ENCODE results near the gene PRSS12.
"Not testable (repeated sequence)": the region's sequence is repeated elsewhere in the genome, so short reads cannot be mapped to it uniquely, and the experiment has no call there.

Gene PRSS12

DNA sequence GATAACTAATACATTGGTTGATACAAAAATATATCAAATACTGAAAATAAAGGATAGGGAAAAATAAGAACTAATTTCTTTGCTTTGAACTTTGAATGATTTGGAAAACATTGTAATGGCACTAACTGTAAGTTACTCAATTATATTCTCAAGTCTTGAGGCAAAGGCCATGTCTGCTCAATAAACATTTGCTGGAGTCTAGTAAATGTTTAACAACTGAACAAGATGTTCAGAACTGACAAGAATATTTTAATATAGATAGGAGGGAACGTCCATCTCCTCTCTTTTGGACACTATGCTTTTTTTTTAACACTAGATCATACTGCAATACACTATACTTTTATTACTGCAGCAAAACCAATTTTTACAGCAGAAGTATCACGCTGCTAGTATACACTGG lies 76.2 kb downstream of the PRSS12 start:
- DNase-seq (ENCODE audit: low spot score): no peak

DNA sequence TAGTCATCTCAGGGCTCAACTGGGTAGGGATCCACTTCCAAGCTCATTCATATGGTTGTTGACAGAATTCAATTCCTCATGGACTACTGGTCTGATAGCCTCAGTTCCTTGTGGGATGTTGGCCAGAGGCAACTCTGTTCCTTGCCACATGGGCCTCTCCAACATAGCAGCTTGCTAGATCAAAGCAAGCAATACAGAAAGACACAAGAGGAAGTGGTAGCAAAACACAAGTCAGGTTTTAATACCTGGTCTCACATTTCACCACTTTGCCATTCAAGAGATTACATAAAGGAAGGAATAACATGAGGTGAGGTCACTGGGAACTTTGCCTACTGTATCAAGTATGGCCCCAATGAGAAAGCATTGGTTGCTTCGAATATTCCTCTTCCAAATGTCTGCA lies 79.2 kb downstream of the PRSS12 start:
- DNase-seq (ENCODE audit: low spot score): no peak

DNA sequence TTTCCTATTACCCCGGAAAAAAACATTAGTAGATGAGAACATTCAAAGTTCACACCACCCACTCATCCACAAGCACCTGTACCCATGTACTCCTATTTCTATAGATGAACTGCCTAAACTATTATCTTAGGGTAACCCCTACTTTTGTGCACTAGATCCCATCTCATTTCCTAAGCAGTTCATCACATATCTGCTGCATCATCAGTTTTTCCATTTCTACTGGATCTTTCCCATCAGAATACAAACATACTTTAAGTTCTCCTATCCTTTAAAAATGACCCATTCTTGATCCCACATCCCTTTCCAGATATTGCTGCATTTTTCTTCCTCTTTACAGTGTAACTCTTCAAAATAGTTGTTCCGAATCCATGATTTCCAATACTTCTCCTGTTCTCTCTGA lies 81.0 kb downstream of the PRSS12 start:
- no peak for DNase-seq (ENCODE audit: low spot score)

DNA sequence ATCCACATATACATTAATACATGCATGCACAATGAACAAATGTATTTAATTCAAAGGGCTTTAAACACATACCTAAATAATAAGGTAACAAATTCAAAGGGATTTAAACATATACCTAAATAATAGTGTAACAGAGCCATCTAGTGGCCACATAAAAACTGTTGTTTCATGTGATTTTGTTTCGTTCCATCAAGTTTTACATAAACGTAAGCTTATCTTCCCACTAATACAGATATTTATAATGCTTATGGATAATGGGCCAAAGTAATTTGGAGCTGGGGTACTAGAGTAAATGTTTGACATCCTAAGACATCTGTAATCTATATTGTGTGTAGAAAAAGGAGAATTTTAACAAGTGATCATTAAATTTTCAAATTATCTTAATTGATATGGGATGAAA lies 82.3 kb downstream of the PRSS12 start:
- peak; percentile 58 for DNase-seq (ENCODE audit: low spot score)

DNA sequence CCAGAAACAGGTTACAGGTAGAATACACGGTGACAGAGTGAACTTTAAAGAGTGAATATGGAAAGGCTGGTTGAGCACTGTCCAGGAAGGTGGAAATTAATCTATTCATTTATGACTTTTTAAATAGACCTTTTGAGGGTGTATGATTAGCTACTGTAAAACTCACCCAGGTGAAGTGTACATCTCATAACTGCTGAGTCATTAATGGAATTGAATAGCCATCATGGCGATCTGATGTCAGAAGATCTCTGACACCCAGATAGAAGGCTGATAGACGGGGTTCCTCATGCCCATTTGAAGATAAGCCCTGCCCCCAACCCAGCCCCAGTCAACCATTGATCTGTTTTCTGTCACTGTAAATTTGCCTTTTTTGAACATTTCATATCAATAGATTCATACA lies 84.0 kb downstream of the PRSS12 start:
- no peak for DNase-seq (ENCODE audit: low spot score)

DNA sequence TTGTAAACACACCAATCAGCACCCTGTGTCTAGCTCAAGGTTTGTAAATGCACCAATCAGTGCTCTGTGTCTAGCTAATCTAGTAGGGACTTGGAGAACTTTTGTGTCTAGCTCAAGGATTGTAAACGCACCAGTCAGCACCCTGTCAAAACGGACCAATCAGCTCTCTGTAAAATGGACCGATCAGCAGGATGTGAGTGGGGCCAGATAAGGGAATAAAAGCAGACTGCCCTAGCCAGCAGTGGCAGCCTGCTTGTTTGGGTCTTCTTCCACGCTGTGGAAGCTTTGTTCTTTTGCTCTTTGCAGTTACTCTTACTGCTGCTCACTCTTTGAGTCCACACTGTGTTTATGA lies 86.7 kb downstream of the PRSS12 start:
- not testable (repeated sequence) for DNase-seq (ENCODE audit: low spot score)

DNA sequence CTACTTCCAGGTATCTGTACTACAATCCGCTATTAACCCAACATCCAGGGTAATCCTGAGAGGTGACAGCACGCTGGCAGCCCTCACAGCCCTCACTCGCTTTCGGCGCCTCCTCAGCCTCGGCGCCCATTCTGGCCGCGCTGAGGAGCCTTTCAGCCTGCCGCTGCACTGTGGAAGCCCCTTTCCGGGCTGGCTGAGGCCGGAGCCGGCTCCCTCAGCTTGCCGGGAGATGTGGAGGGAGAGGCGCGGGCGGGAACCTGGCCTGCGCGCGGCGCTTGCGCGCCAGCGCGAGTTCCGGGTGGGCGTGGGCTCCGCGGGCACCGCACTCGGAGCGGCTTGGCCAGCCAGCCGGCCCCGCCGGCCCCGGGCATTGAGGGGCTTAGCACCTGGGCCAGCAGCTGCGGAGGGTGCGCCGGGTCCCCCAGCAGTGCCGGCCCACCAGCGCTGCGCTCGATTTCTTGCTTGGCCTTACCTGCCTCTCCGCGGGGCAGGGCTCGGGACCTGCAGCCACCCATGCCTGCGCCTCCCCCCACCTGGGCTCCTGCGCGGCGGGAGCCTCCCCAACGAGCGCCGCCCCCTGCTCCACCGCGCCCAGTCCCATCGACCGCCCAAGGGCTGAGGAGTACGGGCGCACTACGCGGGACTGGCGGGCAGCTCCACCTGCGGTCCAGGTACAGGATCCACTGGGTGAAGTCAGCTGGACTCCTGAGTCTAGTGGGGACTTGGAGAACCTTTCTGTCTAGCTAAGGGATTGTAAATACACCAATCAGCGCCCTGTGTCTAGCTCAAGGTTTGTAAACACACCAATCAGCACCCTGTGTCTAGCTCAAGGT lies 87.3 kb downstream of the PRSS12 start:
- DNase-seq (ENCODE audit: low spot score): no peak

DNA sequence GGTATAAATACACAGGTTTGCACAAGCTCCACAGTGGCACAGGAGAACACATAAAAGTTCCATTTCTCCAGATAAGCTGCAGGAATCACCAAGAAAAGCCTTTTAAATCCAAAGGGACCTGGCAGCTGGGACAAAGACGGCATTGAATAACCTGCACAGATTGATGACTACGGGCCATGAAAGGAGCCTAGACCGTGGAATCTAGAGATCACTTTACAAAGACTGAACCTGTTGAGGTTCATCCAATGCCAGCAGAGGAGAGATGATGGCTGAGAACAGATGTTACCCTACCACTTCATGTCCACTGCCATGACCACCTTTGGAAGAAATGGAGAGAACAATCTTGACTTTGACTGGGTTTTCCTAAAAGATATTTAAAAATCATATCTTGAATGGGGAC lies 88.7 kb downstream of the PRSS12 start:
- DNase-seq (ENCODE audit: low spot score): no peak

DNA sequence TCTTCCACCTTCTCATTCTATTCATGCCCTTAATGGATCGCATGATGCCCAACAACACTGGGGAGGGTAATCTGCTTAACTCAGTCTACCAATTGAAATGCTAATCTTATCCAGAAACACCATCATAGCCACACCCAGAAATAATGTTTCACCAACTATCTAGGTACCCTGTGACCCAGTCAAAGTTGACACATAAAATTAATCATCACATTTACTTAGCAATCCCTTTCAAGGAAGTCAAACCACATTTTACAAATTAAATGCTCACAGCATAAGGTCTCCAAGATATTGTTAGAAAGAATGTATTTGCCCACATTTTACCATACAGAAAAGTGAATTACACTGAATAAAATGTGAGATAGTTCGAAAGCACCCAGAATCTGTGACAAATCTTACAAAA lies 92.5 kb downstream of the PRSS12 start:
- no peak for DNase-seq (ENCODE audit: low spot score)

DNA sequence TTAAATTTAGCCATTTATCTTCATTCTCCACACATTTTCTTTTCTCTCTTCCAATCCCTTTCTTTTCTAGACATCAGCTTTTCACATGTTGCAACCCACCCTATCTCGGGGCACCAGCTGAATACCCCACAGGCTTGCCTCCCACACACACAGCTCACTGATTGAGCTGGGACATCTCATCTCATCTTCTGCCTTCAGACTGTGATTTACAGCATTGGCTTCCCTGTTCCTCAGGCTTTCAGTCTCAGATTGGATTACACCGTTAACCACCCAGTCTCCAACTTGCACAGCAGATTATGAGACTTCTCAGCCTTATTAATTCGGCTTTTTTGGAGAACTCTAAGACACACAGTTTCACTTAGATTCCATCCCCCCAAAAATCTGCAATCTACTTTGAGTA lies 93.7 kb downstream of the PRSS12 start:
- DNase-seq (ENCODE audit: low spot score): no peak

DNA sequence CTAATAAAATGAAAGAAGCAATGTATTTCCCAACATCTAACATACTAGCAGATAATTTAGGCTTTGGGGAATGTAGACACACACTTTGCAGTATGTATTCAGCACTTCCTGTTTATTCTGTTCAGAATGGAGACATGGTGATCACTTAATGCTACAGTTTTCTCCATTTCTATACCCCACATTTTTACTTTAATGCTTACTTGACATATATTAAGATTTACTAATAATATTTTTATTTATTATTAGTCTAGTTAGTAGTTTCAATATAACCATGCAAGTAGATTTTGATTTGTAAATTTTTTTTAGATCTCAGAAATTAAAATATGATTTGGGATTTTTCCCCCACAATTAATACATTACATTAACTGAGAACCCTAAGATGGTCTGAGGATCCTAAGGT lies 98.4 kb downstream of the PRSS12 start:
- DNase-seq (ENCODE audit: low spot score): no peak

DNA sequence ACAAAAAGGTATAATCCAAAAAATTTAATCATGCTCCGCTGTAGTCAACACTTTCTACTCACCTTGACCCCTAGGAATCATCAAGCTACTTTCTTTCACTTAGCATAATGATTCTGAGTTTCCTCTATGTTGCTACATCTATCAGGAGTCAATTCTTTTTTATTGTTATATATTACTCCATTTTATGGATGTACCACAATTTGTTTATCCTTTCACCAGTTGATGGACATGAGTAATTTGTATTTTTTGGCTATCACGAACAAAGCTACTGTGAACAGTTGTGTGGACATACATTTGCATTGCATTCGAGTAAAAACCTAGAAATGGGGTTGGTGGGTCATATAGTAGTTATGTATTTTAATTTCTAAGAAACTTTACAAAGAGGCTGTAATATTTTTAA lies 102.9 kb downstream of the PRSS12 start:
- no peak for DNase-seq (ENCODE audit: low spot score)

DNA sequence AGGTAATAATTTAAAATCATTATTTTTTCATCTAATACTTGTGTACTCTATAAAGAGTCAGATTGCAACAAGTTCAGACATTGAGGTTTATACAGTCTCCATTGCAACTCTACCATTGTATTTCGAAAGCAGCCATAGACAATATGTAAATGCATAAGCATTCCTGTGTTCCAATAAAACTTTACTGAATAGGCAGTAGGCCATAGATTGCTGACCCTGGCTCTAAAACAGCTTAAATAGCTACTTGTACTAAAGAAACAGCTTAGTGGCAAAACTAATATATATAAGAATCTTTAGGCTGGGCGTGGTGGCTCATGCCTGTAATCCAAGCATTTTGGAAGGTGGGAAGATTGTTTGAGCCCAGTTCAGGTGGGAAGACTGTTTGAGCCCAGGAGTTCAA lies 115.3 kb downstream of the PRSS12 start:
- no peak for DNase-seq (ENCODE audit: low spot score)

DNA sequence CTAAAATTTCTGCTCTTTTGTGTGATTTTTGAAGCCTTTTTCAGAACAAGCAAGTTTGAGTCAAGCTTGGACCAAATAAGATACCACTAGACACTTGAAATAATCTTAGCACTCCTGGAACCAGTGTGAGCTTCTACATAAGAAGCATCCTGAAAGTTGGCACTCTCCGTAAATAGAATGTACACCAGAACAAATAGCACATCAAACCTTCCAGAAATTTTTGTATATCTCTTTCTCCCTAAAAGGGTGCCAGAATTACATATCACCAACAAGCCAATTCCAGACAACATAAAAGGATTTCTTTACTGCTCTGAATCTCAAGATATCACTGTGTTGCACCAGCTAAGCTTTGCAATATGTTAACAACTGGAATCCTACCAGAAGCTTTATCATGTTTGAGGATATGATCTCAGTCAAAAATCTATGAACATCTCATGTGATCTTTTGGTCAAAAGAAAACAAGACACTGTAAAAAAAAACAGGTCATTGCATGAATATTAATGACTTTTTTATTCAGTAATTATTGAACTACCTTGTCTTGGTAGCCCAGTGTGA lies 117.2 kb downstream of the PRSS12 start:
- no peak for DNase-seq (ENCODE audit: low spot score)
